Stimulated activated CD8-positive, alpha-beta memory T cell treated with anti-CD3 and anti-CD28 coated beads, Interleukin-2, amount 100 ng/mL, for 48 hours (primary cell): Measurements from ENCODE around the gene EIPR1.
A peak's percentile ranks its signal among the peaks of the same experiment; 100 is the strongest.

Experiments used
- DNase-seq, 2 donors: peaks; one replicate each; pipeline ENCODE4 v3.0.0-alpha.2; 2020; ENCODE audit warnings: low read depth in 2 of 2

The EIPR1 gene

GRCh38 chr2:3305952-3306351, 71.7 kb downstream of the EIPR1 start:
- DNase-seq = no peak

GRCh38 chr2:3305431-3305830, 72.2 kb downstream of the EIPR1 start:
- no peak for DNase-seq

- DNase-seq = peak; percentile 69 to 72
Observed at GRCh38 chr2:3303583-3304406, 73.8 kb downstream of the EIPR1 start.

GRCh38 chr2:3302751-3303582, 74.7 kb downstream of the EIPR1 start:
- DNase-seq = no peak

GRCh38 chr2:3302421-3302750, 75.2 kb downstream of the EIPR1 start:
- DNase-seq = no peak

- no peak for DNase-seq
Observed at GRCh38 chr2:3301001-3301400, 76.6 kb downstream of the EIPR1 start.

GRCh38 chr2:3300224-3300995, 77.2 kb downstream of the EIPR1 start:
- no peak for DNase-seq

- DNase-seq = no peak
Observed at GRCh38 chr2:3299703-3300102, 77.9 kb downstream of the EIPR1 start.

- no peak for DNase-seq
Observed at GRCh38 chr2:3299130-3299529, 78.5 kb downstream of the EIPR1 start.

GRCh38 chr2:3298191-3298590, 79.4 kb downstream of the EIPR1 start:
- no peak for DNase-seq

- no peak for DNase-seq
Observed at GRCh38 chr2:3297523-3297922, 80.1 kb downstream of the EIPR1 start.

GRCh38 chr2:3296182-3296972, 81.2 kb downstream of the EIPR1 start:
- DNase-seq = no peak

- no peak for DNase-seq
Observed at GRCh38 chr2:3294493-3294892, 83.1 kb downstream of the EIPR1 start.

- no peak for DNase-seq
Observed at GRCh38 chr2:3294069-3294468, 83.5 kb downstream of the EIPR1 start.

- no peak for DNase-seq
Observed at GRCh38 chr2:3293221-3293620, 84.4 kb downstream of the EIPR1 start.

GRCh38 chr2:3292416-3292815, 85.2 kb downstream of the EIPR1 start:
- DNase-seq = no peak

GRCh38 chr2:3291750-3292149, 85.9 kb downstream of the EIPR1 start:
- DNase-seq = no peak

- no peak for DNase-seq
Observed at GRCh38 chr2:3291113-3291512, 86.5 kb downstream of the EIPR1 start.

GRCh38 chr2:3290655-3291054, 87.0 kb downstream of the EIPR1 start:
- DNase-seq = no peak

- no peak for DNase-seq
Observed at GRCh38 chr2:3289971-3290370, 87.6 kb downstream of the EIPR1 start.

GRCh38 chr2:3289526-3289925, 88.1 kb downstream of the EIPR1 start:
- DNase-seq = no peak

GRCh38 chr2:3289171-3289515, 88.5 kb downstream of the EIPR1 start:
- no peak for DNase-seq
